ENCODE data around the gene PPP1R13B. TPM values are rescaled to one million over a fixed set of nuclear protein-coding genes. Genes with fewer than 3 reads are reported as not detected.

The PPP1R13B gene
- polyA plus RNA-seq, 2 of the 4 experiments (the other 2 are of a cell fraction): 2.2 to 2.7 TPM

DNA sequence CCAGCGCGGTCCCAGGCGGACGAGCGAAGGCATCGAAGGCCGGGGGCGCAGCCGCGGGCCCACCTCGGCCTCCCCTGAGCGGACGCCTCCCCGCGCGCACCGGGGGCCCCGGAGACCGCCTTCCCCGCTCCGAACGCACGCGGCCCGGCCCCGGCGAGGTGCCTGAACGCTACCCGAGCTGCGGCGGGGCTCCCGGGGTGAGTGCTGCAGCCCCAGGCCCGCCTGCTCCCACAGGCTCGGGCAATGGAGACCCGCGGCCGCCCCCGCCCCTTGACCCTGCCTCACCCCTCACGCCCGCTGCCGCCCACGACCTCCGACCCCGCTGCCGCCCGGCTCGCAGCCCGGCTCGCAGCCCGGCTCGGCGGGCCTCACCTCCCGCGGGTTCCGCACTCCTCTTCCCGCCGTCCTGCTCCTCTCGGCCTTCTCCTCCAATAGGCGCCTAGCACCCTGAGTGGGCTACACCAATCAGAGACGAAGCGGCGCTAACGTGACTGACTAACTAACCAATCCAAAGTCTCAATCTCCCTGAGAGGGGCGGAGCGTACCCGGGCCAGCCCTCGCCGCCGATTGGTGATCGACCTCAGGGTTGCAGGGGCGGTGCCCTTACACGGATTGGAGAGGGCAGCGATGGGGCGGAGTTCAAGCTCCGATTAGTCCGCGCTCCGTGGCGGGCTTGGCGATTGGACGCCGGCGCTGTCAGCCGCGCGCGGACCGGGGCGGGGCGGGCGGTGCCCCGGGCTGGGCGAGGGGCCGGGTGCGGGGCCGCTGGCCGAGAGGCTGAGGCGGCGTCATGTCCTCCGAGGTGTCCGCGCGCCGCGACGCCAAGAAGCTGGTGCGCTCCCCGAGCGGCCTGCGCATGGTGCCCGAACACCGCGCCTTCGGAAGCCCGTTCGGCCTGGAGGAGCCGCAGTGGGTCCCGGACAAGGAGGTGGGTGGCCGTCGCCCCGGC, 132.0 kb downstream of the PPP1R13B start, which contains the start of the genes XRCC3 and ZFYVE21 (continued):
- TF ChIP-seq CEBPB (IDR thresholded peaks at IDR 0.05) (no peak), TFCP2L1 (CRISPR knock-in tag; IDR thresholded peaks at IDR 0.05) (no peak), KDM1A (IDR thresholded peaks at IDR 0.05; ENCODE audit: low read depth) (no peak), SREBF2 (IDR thresholded peaks at IDR 0.05) (no peak), MAFK (IDR thresholded peaks at IDR 0.05; ENCODE audit: partially characterized antibody) (no peak), FOXS1 (CRISPR knock-in tag; IDR thresholded peaks at IDR 0.05) (no peak), KDM5A (IDR thresholded peaks at IDR 0.05) (peak; percentile 50; the same call in 1 of the 2 replicates), NFE2L2 (conservative IDR thresholded peaks at IDR 0.05; ENCODE audit: low read length) (no peak), E2F6 (IDR thresholded peaks at IDR 0.05; ENCODE audit: borderline replicate concordance, low read depth) (peak; percentile 97), CBX2 (IDR thresholded peaks at IDR 0.05; ENCODE audit: borderline replicate concordance, low read depth) (no peak), HOXA7 (CRISPR knock-in tag; IDR thresholded peaks at IDR 0.05) (no peak), MYC (IDR thresholded peaks at IDR 0.05; ENCODE audit: borderline replicate concordance, low read length) (0 out of 2 replicates have a peak, but pooled peaks have one; percentile 21), HMGXB4 (CRISPR knock-in tag; IDR thresholded peaks at IDR 0.05; ENCODE audit: borderline replicate concordance) (no peak), POLR2A (IDR thresholded peaks at IDR 0.05; ENCODE audit: low read length) (peak; percentile 94), ELK1 (IDR thresholded peaks at IDR 0.05; ENCODE audit: low read depth, low read length) (no peak), BHLHE40 (IDR thresholded peaks at IDR 0.05; ENCODE audit: low read depth, low read length) (no peak), EP300 (IDR thresholded peaks at IDR 0.05) (no peak), ATOH8 (CRISPR knock-in tag; IDR thresholded peaks at IDR 0.05; ENCODE audit: low read depth) (no peak; the same call in 1 of the 2 replicates), CHD4 (IDR thresholded peaks at IDR 0.05; ENCODE audit: borderline replicate concordance) (no peak), ESRRA (IDR thresholded peaks at IDR 0.05; ENCODE audit: borderline replicate concordance, low read length) (no peak), MAZ (IDR thresholded peaks at IDR 0.05; ENCODE audit: borderline replicate concordance, low read depth, low read length) (no peak), ZSCAN20 (CRISPR knock-in tag; IDR thresholded peaks at IDR 0.05) (no peak), PHF8 (IDR thresholded peaks at IDR 0.05; ENCODE audit: borderline replicate concordance, low read depth) (peak; percentile 65), TP53 (CRISPR knock-in tag; IDR thresholded peaks at IDR 0.05) (no peak), GATA3 (IDR thresholded peaks at IDR 0.05; ENCODE audit: borderline replicate concordance) (no peak), CHD2 (IDR thresholded peaks at IDR 0.05; ENCODE audit: low read length, partially characterized antibody) (no peak), CBX8 (IDR thresholded peaks at IDR 0.05) (no peak), HDAC2 (IDR thresholded peaks at IDR 0.05) (no peak), ZC3H11A (IDR thresholded peaks at IDR 0.05) (no peak), PBX3 (IDR thresholded peaks at IDR 0.05) (peak; percentile 92), EHF (CRISPR knock-in tag; IDR thresholded peaks at IDR 0.05) (no peak), RFX5 (IDR thresholded peaks at IDR 0.05) (peak; percentile 55), ZNF302 (CRISPR knock-in tag; IDR thresholded peaks at IDR 0.05) (no peak), HOXB5 (CRISPR knock-in tag; IDR thresholded peaks at IDR 0.05) (peak; percentile 59; the same call in 1 of the 2 replicates), MAX (IDR thresholded peaks at IDR 0.05) (peak; percentile 57), ZFP36 (IDR thresholded peaks at IDR 0.05; ENCODE audit: borderline replicate concordance, partially characterized antibody) (no peak)
- TF ChIP-seq, protein P1, sequence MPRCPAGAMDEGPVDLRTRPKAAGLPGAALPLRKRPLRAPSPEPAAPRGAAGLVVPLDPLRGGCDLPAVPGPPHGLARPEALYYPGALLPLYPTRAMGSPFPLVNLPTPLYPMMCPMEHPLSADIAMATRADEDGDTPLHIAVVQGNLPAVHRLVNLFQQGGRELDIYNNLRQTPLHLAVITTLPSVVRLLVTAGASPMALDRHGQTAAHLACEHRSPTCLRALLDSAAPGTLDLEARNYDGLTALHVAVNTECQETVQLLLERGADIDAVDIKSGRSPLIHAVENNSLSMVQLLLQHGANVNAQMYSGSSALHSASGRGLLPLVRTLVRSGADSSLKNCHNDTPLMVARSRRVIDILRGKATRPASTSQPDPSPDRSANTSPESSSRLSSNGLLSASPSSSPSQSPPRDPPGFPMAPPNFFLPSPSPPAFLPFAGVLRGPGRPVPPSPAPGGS (IDR thresholded peaks at IDR 0.05): no peak

Data from A549 (cell line).